AG04449 (cell line): Measurements from ENCODE around the gene CD300LF.

Source experiments
- CTCF ChIA-PET: fragments of 350-600 bp; formaldehyde crosslinking; extraction: SDS; loops from one replicate; lab custom pipeline; 2021; ENCODE audit warnings: antibody characterized with exemption; lab: Yijun Ruan, JAX
- POLR2A ChIA-PET: fragments of 400-600, 350-600 bp; formaldehyde crosslinking; extraction: SDS; loops from one replicate; lab custom pipeline; 2020; ENCODE audit warnings: antibody characterized with exemption, inconsistent platforms; lab: Yijun Ruan, JAX
- DNase-seq: peaks from one replicate; pipeline ENCODE4 v3.0.0-alpha.2; 2010; ENCODE audit warnings: low read depth, low spot score
- H3K4me3 ChIP-seq: 2 replicates; pipeline ENCODE4 v1.5.1; 2011; ENCODE audit warnings: low read depth, mild to moderate bottlenecking, control low read depth, low read length
- TF ChIP-seq, protein P1 (sequence below): IDR thresholded peaks from one replicate; pipeline ENCODE4 v1.5.1; 2011; ENCODE audit warnings: mild to moderate bottlenecking, moderate library complexity, low read length, control low read depth, inconsistent platforms; ENCODE audit not compliant: insufficient read depth; ENCODE audit errors: missing control alignments

The CD300LF gene

DNA sequence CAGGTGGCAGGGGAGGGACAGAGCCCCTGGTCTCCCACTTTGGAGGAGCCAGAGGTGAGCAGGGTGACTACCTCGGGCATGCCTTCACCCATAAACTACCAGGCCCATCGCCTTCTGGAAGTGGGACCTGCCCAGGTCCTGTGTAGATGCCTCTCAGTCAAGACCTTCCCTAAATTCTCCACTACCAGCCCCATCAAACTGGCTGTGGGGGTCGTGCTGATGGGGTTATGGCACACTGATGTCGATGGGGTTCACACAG, 18.6 kb upstream of the CD300LF start:
- TF ChIP-seq, protein P1, sequence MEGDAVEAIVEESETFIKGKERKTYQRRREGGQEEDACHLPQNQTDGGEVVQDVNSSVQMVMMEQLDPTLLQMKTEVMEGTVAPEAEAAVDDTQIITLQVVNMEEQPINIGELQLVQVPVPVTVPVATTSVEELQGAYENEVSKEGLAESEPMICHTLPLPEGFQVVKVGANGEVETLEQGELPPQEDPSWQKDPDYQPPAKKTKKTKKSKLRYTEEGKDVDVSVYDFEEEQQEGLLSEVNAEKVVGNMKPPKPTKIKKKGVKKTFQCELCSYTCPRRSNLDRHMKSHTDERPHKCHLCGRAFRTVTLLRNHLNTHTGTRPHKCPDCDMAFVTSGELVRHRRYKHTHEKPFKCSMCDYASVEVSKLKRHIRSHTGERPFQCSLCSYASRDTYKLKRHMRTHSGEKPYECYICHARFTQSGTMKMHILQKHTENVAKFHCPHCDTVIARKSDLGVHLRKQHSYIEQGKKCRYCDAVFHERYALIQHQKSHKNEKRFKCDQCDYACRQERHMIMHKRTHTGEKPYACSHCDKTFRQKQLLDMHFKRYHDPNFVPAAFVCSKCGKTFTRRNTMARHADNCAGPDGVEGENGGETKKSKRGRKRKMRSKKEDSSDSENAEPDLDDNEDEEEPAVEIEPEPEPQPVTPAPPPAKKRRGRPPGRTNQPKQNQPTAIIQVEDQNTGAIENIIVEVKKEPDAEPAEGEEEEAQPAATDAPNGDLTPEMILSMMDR, result no peak
- POLR2A ChIA-PET, result no interaction called here
- H3K4me3 ChIP-seq, result no peak overlapping the region
- DNase-seq, result no peak
- CTCF ChIA-PET, result no interaction called here

DNA sequence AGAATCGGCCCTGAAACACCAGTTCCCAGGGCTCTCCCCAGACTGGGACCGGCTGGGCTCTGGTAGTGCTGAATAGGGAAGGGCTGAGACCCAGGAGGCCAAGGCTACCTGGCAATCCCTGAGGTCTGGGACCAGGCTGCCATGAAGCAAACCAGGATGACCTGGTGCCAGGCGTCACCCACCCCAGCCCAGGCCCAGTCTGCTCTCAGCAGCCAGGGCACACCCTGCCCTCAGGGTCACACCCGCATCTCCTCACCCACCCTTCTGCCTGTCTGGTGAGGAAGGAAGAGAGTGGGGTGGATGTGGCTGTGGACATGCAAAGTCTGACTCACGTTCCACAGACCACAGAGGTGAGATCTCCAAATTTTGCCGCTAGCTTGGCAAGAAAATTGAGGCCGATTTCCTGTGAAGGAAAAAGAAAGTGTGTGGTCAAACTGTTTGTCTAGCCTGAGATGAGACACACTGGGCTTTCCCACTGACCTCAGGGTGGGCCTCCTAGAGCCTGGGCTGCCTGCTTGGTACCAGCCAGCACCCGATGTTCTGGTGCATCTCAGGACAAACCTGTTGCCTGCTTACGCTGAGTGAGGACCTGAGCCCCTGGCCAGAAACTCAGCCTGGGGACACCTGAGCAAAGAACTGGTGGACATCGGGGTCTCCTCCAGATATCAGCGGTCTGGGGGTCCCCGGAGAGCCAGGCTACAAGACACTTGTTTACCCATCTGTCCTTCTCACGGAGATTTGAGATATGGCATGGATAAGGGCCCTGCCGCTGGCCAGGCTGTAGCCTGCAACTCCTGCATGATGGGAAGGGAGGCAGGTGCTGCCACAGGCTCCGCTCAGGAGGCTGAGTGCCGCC, 18.0 kb upstream of the CD300LF start:
- TF ChIP-seq, protein P1, result no peak
- CTCF ChIA-PET, result no interaction called here
- DNase-seq, result no peak
- POLR2A ChIA-PET, result no interaction called here
- H3K4me3 ChIP-seq, result no peak overlapping the region

DNA sequence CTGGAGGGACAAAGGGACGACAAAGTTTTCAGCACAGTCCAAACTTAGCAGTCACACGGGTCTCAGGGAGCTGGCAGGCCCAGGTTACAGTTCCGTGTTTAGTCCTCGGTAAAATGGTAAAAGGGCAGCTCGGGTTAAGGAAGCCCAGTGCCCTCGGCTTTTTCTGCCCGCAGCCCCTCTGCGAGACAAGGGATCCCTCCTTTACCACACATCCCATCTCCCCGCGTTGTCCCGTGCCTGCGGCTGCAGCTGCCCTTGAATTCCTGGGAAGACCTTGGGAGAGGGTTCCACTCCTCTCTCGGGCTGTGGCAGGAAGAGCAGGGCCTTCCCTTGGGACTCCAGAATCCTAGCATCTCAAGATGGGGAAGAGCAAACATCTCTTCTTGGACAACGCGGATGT, 17.1 kb upstream of the CD300LF start:
- DNase-seq, result no peak
- H3K4me3 ChIP-seq, result no peak overlapping the region
- POLR2A ChIA-PET, result no interaction called here
- CTCF ChIA-PET, result no interaction called here
- TF ChIP-seq, protein P1, result no peak

DNA sequence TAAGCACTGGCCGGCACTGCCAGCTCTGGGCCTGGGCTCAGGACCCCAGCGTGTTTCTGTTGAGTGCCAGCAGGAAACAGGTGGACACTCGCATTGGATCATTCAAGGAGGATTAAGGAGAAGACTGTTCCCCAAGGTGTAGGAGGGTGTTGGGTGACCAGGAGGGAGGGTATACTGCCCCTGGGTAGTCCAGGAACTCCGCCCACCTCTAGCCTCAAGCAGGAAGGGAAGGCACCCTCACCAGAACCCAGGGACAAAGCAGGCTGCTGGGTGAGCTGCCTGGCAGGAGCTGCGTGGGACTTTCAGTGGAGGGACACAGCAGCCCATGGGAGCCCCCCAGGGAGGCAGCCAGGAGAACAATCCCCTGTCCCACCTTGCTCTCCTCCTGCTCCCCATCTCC, 16.6 kb upstream of the CD300LF start:
- DNase-seq, result no peak
- ChIA-PET CTCF (no interaction called here), POLR2A (no interaction called here)
- H3K4me3 ChIP-seq, result no peak overlapping the region
- TF ChIP-seq, protein P1, result no peak

DNA sequence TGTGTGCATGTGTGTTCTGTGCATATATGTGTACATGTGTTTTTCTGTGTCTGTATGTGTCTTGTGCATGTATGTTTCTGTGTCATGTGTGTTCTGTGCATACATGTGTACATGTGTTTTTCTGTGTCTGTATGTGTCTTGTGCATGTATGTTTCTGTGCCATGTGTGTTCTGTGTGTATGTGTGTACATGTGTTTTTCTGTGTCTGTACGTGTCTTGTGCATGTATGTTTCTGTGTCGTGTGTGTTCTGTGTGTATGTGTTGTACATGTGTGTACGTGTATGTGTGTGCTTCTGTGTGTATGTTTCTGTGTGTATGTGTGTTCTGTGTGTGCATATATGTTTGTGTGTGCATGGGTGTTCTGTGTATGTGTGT, 16.0 kb upstream of the CD300LF start:
- H3K4me3 ChIP-seq, result no peak overlapping the region
- ChIA-PET POLR2A (no interaction called here), CTCF (no interaction called here)
- no peak for DNase-seq
- TF ChIP-seq, protein P1, result no peak

DNA sequence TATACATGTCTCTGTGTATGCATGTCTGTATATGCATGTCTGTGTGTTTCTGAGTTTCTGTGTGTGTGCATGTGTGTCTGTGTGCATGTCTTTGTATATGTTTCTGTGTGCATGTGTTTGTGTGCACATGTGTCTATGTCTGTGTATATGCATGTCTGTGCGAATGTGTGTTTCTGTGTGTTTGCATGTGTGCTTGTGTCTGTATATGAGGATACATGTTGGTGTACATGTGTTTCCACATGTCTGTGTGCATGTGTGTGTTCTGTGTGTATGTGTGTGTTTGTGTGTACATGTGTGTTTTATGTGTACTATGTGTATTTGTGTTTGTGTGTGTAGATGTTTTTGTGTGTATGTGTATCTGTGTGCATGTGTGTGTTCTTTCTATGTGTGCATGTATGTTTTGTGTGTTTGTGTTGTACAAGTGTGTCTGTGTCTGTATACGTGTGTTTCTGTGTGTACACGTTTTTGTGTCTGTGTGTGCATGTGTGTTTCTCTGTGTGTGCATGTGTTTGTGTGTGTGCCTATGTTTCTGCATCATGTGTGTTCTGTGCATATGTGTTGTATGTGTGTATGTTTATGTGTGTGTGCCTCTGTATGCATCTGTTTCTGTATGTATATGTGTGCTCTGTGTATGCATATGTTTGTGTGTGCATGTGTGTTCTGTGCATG, 15.4 kb upstream of the CD300LF start:
- no peak overlapping the region for H3K4me3 ChIP-seq
- POLR2A ChIA-PET, result no interaction called here
- TF ChIP-seq, protein P1, result no peak
- no peak for DNase-seq
- CTCF ChIA-PET, result no interaction called here
